ENCODE data around the gene ATG16L1.

GRCh38 chr2:233342301-233342700, 90.8 kb downstream of the ATG16L1 start:
- TF ChIP-seq CTCF (IDR thresholded peaks at IDR 0.05) (no peak), POLR2A (IDR thresholded peaks at IDR 0.05) (no peak)

Measured in right lobe of liver (tissue), 4 donors.